Activated CD4-positive, alpha-beta T cell treated with anti-CD3 and anti-CD28 coated beads, Interleukin-2, amount 10 ng/mL, durations not matched to agents 7 days and 5 days (primary cell): ENCODE measurements around the gene MB. TPM values are rescaled to one million over a fixed set of nuclear protein-coding genes. Genes with fewer than 3 reads are reported as not detected.

Source experiments
- CTCF ChIA-PET: fragments of 350-600 bp; sonication (Branson Sonifier 250); formaldehyde crosslinking; loops from one replicate; lab custom pipeline; 2021; ENCODE audit warnings: antibody characterized with exemption; lab: Charles Lee
- POLR2A ChIA-PET: fragments of 350-600 bp; sonication (Branson Sonifier 250); formaldehyde crosslinking; loops from one replicate; lab custom pipeline; 2021; ENCODE audit warnings: antibody characterized with exemption; lab: Charles Lee
- DNase-seq: peaks from one replicate; pipeline ENCODE4 v3.0.0-alpha.2; 2020
- H3K27ac Mint-ChIP-seq: one replicate; pipeline ENCODE4 v1.8.0; 2021; ENCODE audit warnings: mild to moderate bottlenecking, moderate library complexity, mixed read lengths
- H3K27me3 Mint-ChIP-seq: one replicate; pipeline ENCODE4 v1.8.0; 2021; ENCODE audit warnings: mixed read lengths
- H3K36me3 Mint-ChIP-seq: one replicate; pipeline ENCODE4 v1.8.0; 2021; ENCODE audit warnings: low read depth, mixed read lengths
- H3K4me1 Mint-ChIP-seq: one replicate; pipeline ENCODE4 v1.8.0; 2021; ENCODE audit warnings: mixed read lengths
- H3K4me3 Mint-ChIP-seq: one replicate; pipeline ENCODE4 v1.8.0; 2021; ENCODE audit warnings: mild to moderate bottlenecking, moderate library complexity, mixed read lengths
- H3K9me3 Mint-ChIP-seq: one replicate; pipeline ENCODE4 v1.8.0; 2021; ENCODE audit warnings: mixed read lengths
- total RNA-seq, 2 experiments: library from RNA; stranded (reverse); gene quantifications; one replicate each; pipeline ENCODE4 v1.2.3, GENCODE V29; 2021

MB gene
- total RNA-seq, 2 experiments from 2014 or later: 0.20 TPM; not detected in 1

DNA sequence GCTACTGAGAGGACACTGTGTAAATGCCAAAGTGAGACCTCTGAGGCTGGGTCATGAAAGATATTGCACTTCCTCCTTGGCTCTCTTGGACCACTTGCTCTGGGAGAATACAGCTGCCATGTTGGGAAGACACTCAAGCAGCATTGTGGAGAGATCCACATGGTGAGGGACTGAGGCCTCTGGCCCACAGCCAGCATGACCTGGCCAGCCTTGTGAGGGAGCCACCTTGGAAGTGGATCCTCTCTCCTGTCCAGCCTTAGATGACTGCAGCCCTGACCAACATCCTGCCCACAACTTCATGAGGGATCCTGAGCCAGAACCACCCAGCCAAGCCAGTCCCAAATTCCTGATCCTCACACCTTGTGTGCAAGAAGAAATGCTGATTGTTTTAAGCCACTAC lies 30.4 kb downstream of the MB start:
- Mint-ChIP-seq H3K9me3 (no peaks in the 10 kb centered on the region), H3K4me3 (no peak overlapping the region), H3K4me1 (no peaks in the 10 kb centered on the region), H3K27ac (no peak overlapping the region), H3K36me3 (no peaks in the 10 kb centered on the region), H3K27me3 (no peaks in the 10 kb centered on the region)
- ChIA-PET POLR2A (no interaction called here), CTCF (no interaction called here)
- no peak for DNase-seq

DNA sequence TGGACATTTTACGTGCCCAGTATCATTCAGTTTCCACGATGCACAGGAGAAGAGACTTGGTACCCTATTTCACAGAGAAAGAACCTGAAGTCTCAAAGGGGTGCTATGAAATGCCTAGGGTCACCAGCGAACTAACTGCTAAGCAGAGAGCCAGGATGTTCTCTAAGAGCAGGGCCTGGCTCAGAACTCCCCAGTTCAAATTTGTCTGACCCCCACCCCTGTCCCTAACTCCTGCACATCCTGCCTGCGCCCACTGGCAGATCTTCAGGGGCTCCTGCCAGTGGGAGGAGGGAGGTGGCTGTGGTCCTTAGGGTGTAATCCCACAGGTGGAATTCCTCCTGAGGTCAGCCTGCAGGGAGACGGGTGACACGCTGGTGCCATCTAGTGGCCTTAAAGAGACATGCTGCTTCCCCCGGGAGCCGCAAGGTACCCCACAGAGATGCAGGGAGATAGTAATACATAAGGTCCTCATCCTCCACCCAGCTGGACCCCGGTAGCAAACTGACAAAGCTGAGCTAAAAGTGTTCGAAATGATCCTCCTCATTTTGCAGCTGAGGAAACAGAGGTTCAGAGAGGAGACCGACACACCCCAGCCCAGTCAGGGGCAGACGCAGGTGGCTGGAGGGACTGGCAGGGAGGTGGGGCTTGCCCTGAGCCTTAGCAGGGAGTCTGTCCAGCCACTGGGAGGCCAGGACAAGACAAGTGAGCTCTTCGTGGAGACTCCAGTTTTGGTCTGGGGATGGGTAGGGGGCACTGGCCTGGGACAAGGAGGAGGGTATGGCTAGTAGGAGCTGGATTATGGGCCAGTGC lies 34.1 kb downstream of the MB start:
- POLR2A ChIA-PET: no interaction called here
- CTCF ChIA-PET: interaction anchor here (0.6 to 1.9 kb wide), 6 partner anchors 26 to 232 kb away, joined by 3 to 5 read pairs (median 4); no protein-coding TSS in a partner anchor
- no peaks in the 10 kb centered on the region for H3K27me3 Mint-ChIP-seq
- no peak overlapping the region for H3K4me3 Mint-ChIP-seq
- no peak overlapping the region for H3K27ac Mint-ChIP-seq
- no peaks in the 10 kb centered on the region for H3K36me3 Mint-ChIP-seq
- DNase-seq: peak; percentile 52
- H3K4me1 Mint-ChIP-seq: no peaks in the 10 kb centered on the region
- H3K9me3 Mint-ChIP-seq: no peaks in the 10 kb centered on the region

DNA sequence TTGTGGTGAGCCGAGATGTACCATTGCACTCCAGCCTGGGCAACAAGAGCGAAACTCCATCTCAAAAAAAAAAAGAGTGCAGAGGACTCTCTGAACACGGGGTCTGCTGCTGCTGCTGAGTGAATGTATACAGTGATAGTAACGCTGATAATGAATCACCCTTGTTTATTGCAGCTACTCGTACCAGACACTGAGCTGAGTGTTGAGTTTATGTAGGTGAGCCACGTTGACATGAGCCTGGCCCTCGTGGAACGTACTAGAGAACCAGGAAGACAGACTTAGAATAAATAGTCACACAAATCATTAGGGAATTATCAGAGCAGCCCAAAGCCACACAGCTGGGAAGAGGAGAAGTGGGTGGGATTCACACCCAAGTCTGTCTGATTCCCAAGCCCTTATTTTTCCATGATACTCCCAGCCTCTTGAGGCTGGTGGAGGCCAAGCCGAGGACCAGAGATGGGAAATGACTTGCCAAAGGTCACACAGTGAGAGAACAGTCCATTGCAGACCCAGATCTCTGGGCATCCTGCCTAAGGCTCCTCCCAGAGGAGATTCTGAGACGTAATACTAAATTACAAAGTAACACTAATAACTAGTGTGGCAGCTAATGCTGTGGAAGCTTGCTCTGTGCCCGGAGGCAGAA lies 34.8 kb downstream of the MB start:
- ChIA-PET CTCF (interaction anchor here (0.6 to 1.9 kb wide), 3 partner anchors 226 to 231 kb away, joined by 3 to 5 read pairs (median 3); no protein-coding TSS in a partner anchor), POLR2A (no interaction called here)
- DNase-seq: no peak
- Mint-ChIP-seq H3K9me3 (no peaks in the 10 kb centered on the region), H3K4me1 (no peaks in the 10 kb centered on the region), H3K4me3 (no peak overlapping the region), H3K27me3 (no peaks in the 10 kb centered on the region), H3K36me3 (no peaks in the 10 kb centered on the region), H3K27ac (no peak overlapping the region)

DNA sequence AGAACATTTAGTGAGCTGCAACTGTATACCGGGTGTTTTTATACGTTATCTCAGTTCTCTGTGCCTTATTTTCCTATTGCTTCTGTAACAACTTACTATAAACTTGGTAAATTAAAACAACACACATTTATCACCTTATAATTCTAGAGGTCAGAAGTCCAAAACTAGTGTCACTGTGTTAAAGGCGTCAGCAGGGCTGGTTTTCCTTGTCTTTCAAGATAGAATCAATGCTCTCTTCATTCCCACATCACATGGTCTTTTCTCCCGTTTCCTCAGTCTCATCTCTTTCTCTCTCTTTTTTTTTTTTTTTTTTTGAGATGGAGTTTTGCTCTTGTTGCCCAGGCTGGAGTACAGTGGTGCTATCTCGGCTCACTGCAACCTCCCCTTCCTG lies 36.1 kb downstream of the MB start:
- Mint-ChIP-seq H3K27ac (no peak overlapping the region), H3K9me3 (no peaks in the 10 kb centered on the region), H3K4me1 (no peaks in the 10 kb centered on the region), H3K36me3 (no peaks in the 10 kb centered on the region), H3K4me3 (no peak overlapping the region), H3K27me3 (no peaks in the 10 kb centered on the region)
- DNase-seq: no peak
- POLR2A ChIA-PET: interaction anchor here (0.6 kb wide), 1 partner anchor 538 kb away, joined by 3 read pairs; no protein-coding TSS in a partner anchor
- CTCF ChIA-PET: interaction anchor here (1.9 kb wide), 1 partner anchor 230 kb away, joined by 5 read pairs; no protein-coding TSS in a partner anchor

DNA sequence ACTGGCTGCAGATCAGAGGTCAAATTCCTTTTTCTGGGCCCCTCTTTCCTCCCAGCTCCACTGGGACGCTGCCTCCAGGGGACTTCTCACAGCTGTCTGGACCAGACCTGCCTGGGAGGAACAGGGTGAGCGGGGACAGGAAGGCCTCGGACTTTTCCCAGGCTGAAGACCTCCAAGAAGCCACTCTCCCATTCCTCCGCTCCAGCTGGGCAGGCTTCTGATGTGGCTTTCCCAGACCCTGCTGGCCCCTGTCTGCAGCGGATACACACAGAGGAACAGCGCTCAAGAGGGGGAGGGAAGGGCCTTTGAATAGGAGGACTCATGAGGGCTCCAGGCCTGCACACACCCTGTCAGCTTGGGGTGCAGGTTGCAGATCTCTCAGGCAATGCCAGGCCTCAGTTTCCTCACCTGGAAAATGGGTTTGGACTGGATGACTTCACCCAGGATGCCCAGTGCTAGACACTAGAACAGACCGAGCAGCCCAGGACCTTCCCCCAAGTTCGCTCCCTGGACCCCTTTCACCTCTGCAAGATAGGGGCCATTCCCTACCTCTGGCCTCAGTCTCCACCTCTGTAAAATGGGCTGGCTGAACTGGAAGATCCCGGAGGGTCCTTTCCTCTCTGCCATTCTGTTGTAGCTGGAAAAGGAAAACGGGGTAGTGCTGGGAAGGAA lies 36.6 kb downstream of the MB start:
- Mint-ChIP-seq H3K9me3 (no peaks in the 10 kb centered on the region), H3K27ac (no peak overlapping the region), H3K27me3 (no peaks in the 10 kb centered on the region), H3K4me3 (no peak overlapping the region), H3K4me1 (no peaks in the 10 kb centered on the region), H3K36me3 (no peaks in the 10 kb centered on the region)
- no peak for DNase-seq
- ChIA-PET CTCF (no interaction called here), POLR2A (interaction anchor here (0.6 kb wide), 1 partner anchor 538 kb away, joined by 3 read pairs; no protein-coding TSS in a partner anchor)

- no peaks in the 10 kb centered on the region for H3K36me3 Mint-ChIP-seq
- H3K4me3 Mint-ChIP-seq: no peak overlapping the region
- CTCF ChIA-PET: interaction anchor here (0.6 kb wide), 2 partner anchors 75 to 167 kb away, joined by 4 read pairs; no protein-coding TSS in a partner anchor
Observed at GRCh38 chr22:35578836-35579575, 38.1 kb downstream of the MB start.

DNA sequence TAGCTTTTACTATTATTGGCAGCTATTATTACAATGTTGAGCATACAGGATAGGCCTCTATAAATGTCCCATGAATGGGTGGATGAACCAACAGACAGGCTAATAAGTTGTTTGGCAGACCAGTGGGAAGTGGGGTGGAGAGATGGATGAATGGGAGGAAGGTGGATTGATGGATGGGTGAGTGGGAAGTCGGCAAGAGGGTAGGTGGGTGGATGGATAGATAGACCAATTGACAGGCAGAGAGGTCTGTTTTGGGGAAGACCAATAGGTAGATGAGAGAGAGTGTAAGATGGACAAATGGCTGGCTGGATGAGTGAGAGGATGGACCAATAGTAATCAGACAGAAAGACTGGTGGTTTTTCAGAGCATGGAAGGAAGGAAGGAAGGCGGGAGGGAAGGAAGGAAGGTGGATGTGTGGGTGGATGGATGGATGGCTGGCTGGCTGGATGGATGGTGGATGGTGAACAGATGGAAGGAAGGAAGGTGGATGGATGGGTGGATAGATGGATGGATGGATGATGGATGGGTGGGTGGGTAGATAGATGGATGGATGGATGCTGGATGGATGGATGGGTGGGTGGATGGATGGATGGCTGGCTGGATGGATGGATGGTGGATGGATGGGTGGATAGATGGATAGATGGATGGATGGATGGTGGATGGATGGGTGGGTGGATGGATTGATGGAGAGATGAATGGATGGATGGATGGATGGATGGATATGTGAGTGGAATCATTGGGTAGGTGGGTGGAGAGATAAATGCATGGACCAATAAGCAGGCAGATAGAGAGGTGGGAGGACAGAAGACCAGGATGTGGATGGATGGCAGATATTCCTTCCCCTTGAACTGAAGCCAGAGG lies 39.1 kb downstream of the MB start:
- Mint-ChIP-seq H3K9me3 (no peaks in the 10 kb centered on the region), H3K4me1 (no peaks in the 10 kb centered on the region), H3K27me3 (no peaks in the 10 kb centered on the region), H3K27ac (no peak overlapping the region), H3K36me3 (no peaks in the 10 kb centered on the region), H3K4me3 (no peak overlapping the region)
- DNase-seq: no peak
- POLR2A ChIA-PET: no interaction called here
- CTCF ChIA-PET: no interaction called here

More at GRCh38 chr22:35578836-35579575, 38.1 kb downstream of the MB start:
- H3K9me3 Mint-ChIP-seq: no peaks in the 10 kb centered on the region
- POLR2A ChIA-PET: interaction anchor here (0.6 kb wide), 1 partner anchor 49 kb away, joined by 5 read pairs; no protein-coding TSS in a partner anchor
- DNase-seq: no peak
- H3K4me1 Mint-ChIP-seq: no peaks in the 10 kb centered on the region
- no peak overlapping the region for H3K27ac Mint-ChIP-seq
- H3K27me3 Mint-ChIP-seq: no peaks in the 10 kb centered on the region

DNA sequence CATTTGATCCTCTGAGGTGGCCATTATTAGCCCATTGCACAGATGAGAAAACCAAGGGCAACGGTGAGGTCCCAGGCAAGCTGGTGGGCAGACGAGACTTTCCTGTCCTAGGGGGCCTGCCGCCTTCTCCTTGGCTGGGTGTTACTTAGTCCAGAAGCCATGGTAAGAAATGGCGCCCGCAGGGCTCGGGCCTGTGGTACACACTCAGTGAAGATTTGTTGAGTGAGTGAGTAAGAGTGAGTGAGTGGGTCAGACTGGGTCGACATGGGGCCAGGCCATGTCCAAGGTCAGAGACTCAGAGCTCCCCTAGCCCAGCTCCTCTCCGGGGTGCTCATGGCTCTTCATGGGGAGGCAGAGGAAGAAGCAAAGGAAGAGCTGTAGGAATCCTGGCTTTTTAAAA lies 40.5 kb downstream of the MB start:
- DNase-seq: no peak
- ChIA-PET POLR2A (no interaction called here), CTCF (interaction anchor here (1.6 kb wide), 1 partner anchor 13 kb away, joined by 4 read pairs; no protein-coding TSS in a partner anchor)
- H3K4me3 Mint-ChIP-seq: no peak overlapping the region
- no peaks in the 10 kb centered on the region for H3K27me3 Mint-ChIP-seq
- H3K4me1 Mint-ChIP-seq: no peaks in the 10 kb centered on the region
- no peaks in the 10 kb centered on the region for H3K36me3 Mint-ChIP-seq
- H3K27ac Mint-ChIP-seq: no peak overlapping the region
- no peaks in the 10 kb centered on the region for H3K9me3 Mint-ChIP-seq

DNA sequence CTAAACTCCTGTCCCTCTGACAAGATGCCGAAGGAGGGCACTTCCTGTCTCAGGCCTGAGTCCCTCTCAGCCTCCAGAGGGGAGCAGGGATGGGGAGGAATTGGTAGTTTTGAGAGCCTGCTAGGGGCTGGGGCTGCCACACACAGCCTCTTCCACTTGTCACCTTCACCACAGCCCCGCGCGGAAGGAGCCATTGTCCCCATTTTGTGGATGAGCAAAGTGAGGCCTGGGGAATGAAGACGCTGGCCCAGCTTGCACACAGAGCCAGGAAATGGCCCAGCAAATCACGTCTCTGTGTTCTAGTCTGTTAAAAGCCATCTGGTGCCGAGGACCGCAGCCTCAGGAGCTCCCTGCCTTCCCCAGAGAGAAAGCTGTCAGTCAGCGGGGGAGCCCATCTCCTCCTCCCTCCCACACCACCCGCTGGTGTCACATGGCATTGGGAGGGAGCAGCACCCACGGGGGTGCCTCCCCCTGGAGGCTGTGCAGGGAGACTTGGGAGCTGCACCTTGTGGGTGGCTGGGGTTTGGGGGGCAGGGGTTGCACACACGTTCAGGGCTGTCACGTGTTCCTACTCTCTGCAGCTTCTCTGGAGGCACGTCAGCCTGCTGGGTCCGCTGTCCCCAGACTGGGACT lies 41.9 kb downstream of the MB start:
- Mint-ChIP-seq H3K9me3 (no peaks in the 10 kb centered on the region), H3K4me1 (no peaks in the 10 kb centered on the region), H3K36me3 (no peaks in the 10 kb centered on the region), H3K4me3 (no peak overlapping the region), H3K27me3 (no peaks in the 10 kb centered on the region), H3K27ac (no peak overlapping the region)
- no peak for DNase-seq
- CTCF ChIA-PET: interaction anchor here (0.6 to 1.6 kb wide), 3 partner anchors 12 to 31 kb away, joined by 3 to 4 read pairs (median 3); no protein-coding TSS in a partner anchor
- POLR2A ChIA-PET: no interaction called here

DNA sequence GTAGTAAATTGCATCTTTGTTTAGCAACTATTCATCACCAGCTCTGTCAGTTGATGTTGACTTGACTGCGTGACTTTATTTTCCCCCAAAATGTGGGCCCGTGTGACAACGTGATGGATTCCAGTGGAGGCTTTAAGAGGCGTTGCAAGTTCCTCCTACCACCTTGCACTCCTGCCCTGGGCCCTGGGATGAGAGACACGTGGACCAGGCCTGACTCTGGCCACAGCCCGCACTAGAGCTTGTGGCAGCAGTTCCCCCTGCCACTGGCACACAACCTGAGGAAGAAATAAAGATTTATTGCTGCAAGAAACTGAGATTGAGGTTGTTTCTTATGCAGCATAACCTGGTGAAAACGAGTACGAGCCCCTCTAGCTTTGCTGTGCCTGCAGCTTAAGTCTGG lies 44.6 kb downstream of the MB start:
- H3K9me3 Mint-ChIP-seq: no peaks in the 10 kb centered on the region
- no peaks in the 10 kb centered on the region for H3K4me1 Mint-ChIP-seq
- no peaks in the 10 kb centered on the region for H3K36me3 Mint-ChIP-seq
- no peak for DNase-seq
- POLR2A ChIA-PET: no interaction called here
- no peaks in the 10 kb centered on the region for H3K27me3 Mint-ChIP-seq
- CTCF ChIA-PET: no interaction called here
- H3K4me3 Mint-ChIP-seq: no peak overlapping the region
- no peak overlapping the region for H3K27ac Mint-ChIP-seq

- DNase-seq: no peak
- no peak overlapping the region for H3K27ac Mint-ChIP-seq
- H3K4me1 Mint-ChIP-seq: no peaks in the 10 kb centered on the region
- H3K4me3 Mint-ChIP-seq: no peak overlapping the region
- ChIA-PET POLR2A (no interaction called here), CTCF (no interaction called here)
- H3K9me3 Mint-ChIP-seq: no peaks in the 10 kb centered on the region
- no peaks in the 10 kb centered on the region for H3K36me3 Mint-ChIP-seq
- no peaks in the 10 kb centered on the region for H3K27me3 Mint-ChIP-seq
Observed at GRCh38 chr22:35570686-35571194, 46.4 kb downstream of the MB start.
